ENCODE measurements around the gene BDH2.

Gene BDH2

DNA sequence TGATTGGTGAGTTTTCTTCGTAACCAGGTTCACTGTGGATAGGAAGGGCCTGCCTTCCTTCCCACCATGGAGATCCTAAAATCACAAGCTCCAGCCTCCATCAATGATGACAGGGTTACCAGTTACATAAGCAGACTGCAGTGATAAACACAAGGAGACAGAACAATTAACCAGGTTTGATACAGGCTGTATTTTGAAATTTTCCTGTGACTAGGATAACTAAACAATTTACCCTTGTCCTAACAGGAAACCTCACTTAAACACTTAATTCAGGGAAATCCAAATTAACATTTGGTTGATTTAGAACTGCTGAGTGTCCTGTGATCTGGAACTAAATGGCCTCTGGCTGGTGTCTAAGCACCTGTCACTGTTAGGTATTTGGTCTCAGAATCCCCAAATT is 20.0 kb downstream of the BDH2 start:
- FAIRE-seq = peak; percentile 17

DNA sequence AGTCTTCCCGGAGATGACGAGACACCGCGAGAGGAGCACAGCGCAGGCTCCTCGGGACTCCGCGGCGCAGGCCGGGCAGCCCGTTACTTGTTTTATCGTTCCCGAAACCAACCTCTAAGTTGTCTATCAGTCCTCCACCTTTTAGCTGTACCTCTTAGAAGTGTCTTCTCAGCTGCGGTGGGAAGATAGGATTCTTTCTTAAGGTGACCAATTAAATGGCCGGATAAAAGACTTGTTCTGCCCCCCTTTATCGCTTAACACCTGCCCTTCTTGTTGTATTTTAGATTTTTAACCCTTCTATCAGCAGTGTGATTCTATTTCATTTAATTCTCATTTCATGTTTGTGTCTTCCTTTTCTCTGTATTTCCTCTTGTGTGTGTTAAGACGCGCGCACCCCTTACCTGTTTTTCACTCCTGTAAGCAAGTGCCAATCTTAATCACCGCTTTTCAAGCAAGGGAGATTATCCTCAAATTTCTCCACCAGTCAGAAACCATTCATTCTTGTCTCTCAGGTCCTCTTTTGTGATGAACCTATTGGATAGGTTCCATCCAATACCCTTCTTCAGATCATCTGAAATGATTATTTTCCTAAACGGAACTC is 22.8 kb downstream of the BDH2 start, which contains the start of gene SLC9B2:
SLC9B2 (minus strand) TSS at position 15 of the 601 bp plus-strand sequence. CDS start 9,211 bp downstream, outside the sequence.
- no peak for FAIRE-seq

DNA sequence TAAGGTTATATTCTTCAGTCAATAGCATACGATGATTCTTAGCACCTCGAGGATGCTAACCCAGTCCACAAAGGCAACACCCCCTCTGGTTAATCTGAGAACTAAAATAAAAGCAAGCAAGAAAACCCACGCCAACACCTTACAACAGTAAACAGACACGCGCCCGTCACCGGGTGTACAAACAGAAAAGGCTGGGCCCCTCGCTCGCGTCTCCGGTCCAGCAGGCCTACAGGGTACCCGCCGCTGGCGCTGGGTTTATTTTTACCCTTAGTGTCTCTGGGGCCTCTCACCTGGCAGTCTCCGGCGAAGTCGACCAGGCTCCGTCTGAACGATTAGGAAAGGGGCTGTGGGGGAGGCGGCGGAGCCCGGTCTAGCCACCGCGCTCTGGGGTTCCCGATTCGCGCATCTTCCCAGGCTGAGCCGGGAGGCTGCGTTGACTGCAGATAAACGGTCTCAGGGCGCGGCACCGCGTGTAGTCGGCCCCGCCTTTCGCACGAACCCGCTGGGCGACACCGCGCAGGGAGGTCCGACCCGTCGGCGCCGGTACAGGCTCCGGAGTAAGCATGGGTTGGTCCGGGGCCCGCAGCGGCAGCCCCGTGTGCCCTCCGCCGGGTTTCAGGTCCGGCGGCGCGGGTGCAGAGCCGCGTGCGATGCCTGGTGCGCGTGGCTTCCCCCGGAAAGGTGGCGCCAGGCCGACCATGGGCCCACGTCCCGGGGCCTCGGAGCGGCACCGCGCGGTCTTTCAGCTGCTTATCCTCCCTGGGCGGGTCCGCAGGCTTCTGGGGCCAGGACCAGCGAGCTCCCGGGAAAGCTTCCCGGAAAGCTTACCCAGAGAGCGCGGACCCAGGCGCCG is 23.5 kb downstream of the BDH2 start:
- FAIRE-seq = no peak

DNA sequence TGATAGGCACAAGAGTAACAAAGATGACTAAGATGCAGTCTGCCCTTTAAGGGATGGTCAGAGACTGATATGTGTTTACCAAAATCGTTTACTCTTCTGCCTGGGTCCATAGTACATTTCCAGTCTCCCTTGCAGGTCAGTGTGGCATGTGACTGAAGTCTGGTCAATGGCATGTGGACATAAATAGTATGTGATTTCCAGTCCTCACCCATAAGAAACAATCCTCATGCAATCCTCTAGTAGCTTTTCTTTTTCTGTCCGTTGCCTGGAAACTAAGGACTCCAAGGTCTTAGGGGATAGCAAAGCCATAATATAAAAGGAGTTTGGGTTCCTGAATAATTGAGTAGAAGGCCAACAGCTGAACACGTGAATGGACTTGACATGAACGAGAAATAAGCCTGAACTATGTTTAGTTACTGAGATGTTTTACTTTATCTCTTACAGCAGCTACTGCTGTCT is 24.2 kb downstream of the BDH2 start:
- no peak for FAIRE-seq

DNA sequence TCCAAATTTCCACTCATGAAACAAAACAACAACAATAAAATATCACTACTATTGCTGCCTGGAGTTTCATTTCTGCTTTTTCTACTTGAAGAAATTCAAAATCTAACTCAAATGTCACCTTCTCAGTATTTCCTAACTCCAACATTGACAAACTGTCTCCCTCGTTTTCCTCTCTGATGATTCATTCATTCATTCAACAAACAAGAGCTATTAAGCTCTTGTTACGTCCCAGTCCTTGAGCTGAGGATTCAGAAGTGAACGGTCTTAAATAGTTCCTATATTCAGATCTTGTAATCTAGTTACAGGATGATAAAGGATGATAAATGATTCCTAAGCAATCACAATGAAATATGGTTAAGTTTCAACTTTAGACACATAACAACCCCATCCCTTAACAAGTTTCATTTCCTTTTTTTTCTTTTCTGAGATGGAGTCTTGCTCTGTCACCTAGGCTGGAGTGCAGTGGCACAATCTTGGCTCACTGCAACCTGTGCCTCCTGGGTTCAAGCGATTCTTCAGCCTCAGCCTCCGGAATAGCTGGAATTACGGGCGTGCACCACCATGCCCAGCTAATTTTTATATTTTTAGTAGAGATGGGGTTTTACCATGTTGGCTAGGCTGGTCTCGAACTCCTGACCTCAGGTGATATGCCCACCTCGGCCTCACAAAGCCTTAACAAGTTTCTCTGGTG is 24.7 kb downstream of the BDH2 start:
- no peak for FAIRE-seq

DNA sequence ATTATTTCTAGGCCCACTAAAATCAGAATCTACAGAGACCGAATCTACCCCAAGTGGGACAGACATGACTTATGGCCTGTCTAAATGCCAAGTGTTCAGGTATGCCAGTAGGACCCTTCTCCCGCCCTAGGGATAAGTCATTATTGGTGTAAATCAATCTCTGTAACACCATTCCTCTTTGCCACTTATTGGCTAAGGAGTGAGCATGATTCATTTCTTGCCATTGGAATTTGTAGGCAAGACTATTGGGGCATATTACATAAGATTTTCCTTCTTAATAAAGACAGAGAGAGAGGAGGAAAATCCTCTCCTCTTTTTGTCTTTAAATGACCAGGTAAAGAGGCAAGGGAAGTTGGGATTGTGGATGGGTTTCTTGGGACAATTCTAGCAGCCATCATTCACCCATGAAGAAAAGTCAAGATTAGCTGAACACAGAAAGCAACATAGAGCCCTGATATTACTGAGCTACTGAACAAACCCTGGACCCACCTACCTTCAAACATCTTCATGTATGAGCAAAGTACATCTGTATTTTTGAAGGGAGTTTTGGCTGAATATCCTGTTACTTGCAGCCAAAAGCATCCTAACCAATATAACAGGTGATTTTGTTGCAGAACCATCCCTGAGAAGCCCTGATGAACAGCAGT is 25.7 kb downstream of the BDH2 start:
- no peak for FAIRE-seq

DNA sequence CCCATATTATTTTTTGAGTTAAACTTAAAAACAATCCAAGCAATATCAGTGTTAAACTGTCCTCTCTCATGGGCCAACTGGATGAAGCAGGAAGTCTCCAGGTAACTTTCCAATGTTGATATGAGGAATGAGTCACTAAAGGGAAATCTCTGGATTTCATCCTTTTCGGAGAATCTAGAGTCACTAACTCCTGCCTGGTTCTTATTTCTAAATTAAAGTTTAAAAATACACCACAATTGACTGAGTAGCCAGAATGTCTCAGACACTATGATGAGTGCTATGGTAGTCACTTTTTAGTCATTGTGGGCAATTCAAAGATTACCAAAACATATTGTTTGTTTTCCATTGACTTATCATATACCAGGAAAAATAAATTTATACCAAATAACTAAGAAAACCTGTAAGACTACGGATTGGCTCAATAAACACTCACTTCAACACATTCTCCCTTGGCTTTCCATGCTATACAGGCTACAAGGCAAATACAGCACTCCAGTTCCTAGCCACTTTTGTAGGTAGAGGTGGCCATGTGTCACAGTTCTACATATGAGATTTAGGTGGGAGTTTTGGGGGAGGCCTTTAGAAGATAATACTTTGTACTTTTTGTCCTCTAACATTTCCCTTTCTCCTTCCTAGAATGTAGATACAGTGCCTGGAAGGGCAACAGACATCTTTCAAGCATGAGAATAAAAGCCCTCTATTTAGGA is 31.6 kb downstream of the BDH2 start:
- no peak for FAIRE-seq

DNA sequence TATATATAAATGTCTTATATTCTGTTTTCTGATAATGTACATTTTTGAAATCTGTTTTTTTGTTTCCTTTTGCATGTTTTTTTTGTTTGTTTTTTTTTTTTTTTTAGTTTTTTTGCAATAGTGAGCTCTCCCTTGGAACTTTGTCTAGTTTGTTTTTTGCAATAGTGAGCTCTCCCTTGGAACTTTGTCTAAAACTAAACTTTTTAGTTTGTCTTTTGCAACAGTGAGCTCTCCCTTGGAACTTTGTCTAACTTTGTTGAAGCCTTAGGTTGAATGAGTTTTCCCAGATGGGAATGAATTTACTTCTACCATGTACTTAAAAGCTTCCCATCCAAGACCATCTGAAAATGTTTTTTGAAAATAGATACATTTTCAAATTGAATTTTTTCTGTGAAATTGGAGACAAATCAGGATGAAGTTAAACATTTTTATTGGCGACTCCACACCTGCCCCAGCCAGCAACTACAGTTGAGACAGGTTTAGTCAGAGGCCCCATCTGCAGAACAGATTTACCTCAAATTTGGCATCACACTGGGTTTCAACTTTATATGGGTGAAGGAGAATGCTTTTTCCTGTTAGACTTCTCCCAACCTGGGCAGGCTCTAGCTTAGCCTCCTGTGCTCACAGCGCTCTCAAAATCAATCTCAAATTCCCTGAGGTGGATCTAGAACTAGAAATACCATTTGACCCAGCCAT is 39.0 kb downstream of the BDH2 start:
- no peak for FAIRE-seq

DNA sequence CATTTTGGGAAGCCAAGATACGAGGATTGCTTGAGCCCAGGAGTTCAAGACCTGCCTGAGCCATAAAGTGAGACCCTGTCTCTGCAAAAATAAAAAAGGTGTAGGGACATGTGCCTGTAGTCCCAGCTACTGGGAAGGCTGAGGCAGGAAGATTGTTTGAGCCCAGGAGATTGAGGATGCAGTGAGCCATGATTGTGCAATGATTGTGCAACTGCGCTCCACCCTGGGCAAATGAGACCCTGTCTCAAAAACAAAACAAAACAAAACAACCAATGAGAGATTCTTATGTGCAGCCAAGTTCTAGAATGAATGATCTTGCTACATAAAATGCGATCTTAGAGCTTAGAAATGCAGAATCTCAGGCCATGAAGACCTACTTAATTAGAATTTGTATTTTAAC is 45.6 kb downstream of the BDH2 start:
- FAIRE-seq = no peak

DNA sequence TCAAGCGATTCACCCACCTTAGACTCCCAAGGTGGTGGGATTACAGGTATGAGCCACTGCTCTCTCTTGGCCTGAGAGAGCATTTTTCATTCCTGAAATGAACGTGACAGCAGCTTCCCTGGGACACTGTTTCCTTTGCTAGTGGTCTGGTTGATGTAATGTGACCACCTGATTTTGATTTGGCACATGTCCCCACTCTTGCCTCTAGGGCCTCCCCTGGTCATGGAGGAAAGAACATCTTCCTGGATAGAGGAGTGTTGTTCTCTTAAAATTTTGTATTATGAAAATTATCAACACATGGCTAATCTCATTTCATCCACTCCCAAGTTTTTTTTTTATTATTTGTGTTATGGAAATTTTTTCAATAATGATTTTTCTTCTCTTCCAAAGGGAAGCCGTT is 46.9 kb downstream of the BDH2 start:
- no peak for FAIRE-seq

DNA sequence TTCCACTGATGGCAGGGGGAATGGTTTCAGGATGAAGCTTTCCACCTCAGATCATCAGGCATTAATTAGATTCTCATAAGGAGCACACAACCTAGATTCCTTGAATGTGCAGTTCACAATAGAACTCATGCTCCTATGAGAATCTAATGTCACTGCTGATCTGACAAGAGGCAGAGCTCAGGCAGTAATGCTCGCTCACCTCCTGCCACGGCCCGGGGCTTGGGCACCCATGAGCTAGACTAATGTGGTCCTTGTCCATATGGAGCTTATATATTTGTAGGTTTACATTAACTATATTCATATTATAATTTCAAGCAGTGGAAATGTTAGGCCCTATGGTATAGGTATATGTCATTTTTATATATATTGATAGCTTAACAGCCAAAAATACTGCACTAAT is 47.5 kb downstream of the BDH2 start:
- no peak for FAIRE-seq

DNA sequence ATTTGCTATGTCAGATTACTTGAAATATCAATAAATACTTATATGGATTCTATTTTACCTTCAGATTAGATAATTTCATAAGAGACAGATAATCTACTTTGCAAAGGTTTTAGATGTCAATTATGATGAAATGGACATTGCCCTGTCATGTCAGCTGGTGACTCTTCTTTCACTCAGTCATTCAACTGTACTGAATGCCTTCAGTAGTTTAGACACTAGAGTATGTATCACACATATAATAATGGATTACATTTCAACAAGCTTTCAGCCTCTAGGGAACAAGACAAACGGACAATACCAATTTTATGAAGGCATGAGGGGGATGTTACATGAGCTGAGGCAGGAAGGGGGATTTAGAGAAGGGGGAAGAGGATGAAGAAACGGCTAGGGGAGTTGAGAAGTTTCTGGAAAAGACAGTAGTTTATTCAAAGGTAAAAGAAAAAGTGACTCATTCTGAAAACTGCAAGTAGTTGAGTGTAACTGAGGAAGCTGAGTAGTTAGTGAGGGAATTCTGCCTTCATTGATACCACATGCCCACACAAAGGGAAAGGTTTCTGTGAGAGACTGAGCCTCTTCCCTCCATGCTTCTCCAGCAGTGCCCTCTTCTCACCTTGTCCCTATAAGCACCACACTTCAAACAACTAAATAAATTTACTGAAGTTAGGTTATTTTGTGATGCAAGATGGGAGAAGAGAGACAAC is 48.7 kb downstream of the BDH2 start:
- no peak for FAIRE-seq

DNA sequence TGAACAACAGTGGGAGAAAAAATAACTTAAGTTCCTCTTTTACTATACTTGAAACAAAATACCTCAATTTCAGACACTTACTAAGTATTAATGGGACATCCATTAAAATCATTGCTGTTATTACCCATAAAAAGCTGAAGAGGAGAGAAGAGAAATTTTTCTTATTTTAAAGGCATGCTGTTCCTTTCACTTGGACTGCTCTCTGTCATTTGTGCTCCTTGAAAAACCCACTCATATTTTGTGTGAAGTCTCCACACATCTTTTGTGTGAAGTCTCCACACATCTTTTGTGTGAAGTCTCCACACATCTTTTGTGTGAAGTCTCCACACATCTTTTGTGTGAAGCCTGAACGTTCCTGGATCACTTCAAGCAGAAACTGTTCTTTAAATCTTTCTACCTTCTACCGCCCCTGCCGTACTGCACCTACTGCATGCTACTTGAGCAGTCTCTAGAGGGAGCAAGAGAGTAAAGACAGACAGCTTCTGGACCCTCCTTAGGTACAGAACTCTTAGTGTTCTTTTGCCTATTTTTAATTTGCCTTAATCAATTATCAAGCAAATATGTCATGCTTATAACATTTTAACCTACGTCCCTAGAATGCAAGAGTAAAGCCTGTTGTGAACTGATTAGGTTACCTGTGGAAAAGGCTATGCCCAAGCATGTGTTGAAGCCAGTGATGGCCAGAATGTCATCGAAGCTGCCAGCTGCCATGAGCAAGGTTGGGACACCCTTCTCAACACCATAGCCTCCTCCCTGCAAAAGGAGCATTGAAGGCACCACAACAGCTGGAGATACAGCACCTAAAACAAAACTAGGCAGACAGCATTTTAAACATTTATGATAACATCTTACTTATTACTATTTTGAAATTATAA is 53.0 kb downstream of the BDH2 start:
- no peak for FAIRE-seq

DNA sequence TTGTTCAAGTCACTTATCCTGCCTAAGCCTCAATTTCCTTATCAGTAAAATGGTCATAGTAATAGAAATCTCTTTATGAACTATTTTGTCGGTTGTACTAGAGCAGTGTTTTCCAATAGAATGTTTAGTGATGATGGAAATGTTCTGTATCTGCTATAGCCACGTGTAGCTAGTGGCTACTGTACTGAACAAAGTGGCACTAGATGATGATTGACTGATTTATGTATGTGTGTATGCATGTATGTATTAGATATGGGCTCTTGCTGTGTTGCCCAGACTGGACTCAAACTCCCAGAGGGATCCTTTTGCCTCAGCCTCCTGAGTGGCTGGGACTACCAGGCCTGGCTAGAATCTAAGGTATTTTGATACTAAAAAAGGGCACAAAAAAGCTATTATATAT is 55.5 kb downstream of the BDH2 start:
- no peak for FAIRE-seq

DNA sequence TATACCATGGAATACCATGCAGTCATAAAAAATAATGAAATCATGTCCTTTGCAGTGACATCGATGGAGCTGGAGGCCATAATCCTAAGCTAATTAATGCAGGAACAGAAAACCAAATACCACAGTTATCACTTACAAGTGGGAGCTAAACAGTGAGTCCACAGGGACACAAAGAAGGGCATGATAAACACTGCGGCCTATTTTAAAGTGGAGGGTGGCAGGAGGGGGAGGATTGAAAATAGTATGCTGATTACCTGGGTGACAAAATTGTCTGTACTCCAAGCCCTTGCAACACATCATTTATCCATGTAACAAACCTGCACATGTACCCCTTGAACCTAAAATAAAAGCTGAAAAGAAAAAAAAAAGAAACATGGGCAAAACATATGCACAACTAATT is 63.5 kb downstream of the BDH2 start:
- no peak for FAIRE-seq

DNA sequence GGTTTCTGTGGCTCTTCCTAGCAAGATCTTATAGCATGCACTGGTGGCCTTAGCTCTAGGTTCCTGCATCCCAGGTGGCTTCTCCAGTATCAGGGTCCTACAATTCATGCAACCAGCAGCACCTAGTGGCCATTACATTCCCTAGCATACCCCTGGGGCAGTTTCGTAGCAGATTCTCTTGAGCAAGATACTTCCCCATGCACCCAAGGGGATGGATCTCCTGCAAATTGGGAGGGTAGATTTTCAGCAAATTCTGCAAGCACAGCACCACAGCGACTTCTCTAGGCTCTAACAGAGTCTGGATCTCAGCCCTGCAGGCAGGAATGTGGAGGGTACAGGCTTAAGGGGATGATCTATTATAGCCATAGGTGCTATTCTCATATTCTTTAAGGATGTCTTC is 67.1 kb downstream of the BDH2 start:
- no peak for FAIRE-seq

DNA sequence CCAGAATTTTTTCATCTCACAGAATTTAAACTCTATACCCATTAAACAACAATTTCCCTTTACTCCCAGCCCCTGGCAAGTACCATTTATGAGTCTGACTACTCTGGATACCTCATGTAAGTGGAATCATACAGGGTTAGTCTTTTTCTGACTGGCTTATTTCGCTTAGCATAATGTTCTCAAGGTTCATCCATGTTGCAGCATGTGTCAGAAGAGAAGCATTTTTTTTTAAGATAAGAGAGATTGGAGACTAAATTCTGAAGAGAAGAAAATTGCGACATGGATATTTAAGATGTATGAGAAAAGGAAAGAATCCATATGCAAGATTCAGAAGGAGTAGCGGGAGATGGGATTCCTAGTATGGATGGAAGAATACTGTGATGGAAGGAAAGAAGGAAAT is 68.8 kb downstream of the BDH2 start:
- FAIRE-seq = no peak

DNA sequence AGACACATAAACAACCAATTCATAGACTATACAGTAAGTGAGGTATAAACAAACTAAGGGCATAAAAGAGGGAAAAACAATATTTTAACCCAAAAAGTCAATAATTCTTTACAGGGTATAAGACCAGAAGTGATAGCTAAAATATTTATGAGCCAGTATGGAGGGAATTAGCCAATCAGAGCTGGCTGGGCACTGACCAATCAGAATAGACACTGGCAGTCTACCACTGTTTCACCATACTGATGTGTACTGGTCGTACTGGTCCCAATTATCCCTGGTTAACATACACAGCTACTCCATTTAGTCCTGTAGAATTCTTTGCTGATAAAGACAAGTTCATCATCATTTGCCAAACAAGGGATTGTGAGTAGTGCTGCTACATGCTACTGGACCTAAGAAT is 70.3 kb downstream of the BDH2 start:
- FAIRE-seq = no peak

All from islet of Langerhans (tissue), 1 donor.